G401 (cell line): ENCODE results near the gene IVD. TPM values are rescaled to one million over a fixed set of nuclear protein-coding genes. Genes with fewer than 3 reads are reported as not detected.
"Not testable (repeated sequence)": the region's sequence is repeated elsewhere in the genome, so short reads cannot be mapped to it uniquely, and the experiment has no call there.

Experiments
- DNase-seq: peaks from one replicate; pipeline ENCODE4 v3.0.0-alpha.2; 2015; ENCODE audit warnings: low spot score
- in situ Hi-C: cut with HindIII; loops from 2 replicates; pipeline ENCODE4 v1.10.0; 2016; ENCODE audit warnings: low sequenced_read_pairs, mixed read lengths
- total RNA-seq: library from RNA; depleted of rRNA; stranded (reverse); fragments of >200 nt; shearing (Covaris generic); gene quantifications from 2 replicates; pipeline ENCODE4 v1.2.3, GENCODE V29; 2014

The IVD gene
- total RNA-seq, 1 experiment from 2014 or later, result 91.8 TPM

DNA sequence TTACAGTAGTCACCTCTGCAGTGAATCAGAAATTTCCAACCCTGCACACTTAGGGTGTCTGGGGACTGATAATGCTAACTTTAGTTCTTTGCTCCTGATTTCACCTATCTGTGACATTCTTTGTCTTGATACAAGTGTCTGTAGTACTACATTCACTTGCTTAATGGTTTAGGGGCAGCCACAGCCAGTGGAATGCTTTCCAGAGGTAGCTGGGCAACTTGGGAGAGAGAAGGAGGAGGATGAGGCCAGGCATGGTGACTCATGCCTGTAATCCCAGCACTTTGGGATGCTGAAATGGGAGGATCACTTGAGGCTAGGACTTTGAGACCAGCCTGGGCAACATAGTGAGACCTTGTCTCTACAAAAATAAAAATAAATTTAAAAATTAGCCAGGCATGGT is 43.7 kb downstream of the IVD start:
- in situ Hi-C loops, result no loop called here
- DNase-seq, result no peak

GRCh38 chr15:40450047-40450446 is 44.5 kb downstream of the IVD start:
- no peak for DNase-seq
- in situ Hi-C loops, result no loop called here

DNA sequence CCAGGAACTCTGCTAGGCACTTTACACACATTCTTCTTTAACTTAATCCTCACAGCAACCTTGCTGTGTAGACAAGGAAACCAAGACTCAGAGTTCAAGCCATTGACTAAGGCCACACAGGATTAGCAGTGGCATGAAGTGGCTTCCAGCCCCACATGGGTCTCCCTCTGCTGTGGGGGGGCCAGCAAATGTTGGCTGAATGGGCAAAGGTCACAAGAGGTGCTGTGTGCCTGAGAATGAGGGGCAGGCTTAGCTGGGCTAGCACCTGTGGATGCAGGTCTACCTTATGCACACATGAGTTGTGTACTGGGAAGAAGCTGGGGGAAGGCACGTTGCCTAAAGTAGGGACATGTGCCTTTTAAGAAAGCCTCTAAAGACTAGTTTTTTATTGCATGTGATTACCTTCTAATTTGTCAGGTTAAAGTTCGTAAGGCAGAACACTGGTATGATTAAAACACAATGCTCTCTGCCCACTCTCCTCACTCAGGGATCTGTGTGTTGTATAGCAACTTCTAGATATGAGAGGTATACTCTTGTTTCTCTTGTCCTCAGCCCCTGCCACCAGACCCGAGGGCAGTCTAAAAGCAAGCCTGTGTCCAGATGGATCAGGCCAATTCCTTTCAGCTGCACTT is 46.0 kb downstream of the IVD start:
- in situ Hi-C loops, result no loop called here
- DNase-seq, result no peak

DNA sequence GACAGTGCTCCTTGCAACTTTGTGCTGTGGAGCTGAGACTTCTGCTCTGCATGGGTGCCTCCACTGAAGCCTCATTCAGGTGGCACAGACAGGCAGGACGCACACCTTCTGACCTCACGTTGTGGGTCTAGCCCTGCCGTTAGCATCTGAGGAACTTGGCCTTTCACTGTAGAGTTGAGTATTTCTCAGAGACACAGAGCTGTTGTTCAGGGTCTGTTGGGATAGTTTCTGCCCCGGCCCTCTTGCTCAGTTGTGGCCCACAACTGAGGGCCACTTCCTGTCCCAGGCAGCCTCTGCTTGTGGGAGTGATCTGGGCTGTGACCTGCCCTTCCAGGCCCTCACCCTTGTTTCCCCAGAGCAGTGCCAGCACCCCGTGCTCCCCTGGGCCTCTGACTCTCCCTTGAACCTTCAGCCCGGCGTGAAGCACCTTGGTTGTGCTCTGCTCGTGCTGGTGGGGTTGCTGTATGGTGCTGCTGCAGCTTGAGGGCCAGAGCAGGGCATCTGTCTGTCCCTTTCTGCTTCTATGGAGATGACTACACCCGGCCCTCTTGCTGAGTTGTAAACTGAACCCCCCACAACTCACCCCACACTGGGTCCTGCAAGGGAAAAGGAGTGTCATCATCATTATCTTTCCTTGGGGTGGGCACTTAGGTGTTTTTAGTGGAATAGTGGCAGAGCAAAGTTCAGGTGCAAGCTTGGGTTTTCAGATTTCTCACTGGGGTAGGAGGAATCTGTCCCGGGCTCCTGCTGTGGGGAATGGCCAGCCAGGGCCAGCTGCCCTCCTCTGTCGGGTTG is 46.9 kb downstream of the IVD start:
- in situ Hi-C loops, result no loop called here

GRCh38 chr15:40453941-40454340 is 48.3 kb downstream of the IVD start:
- DNase-seq, in situ Hi-C loops: not testable (repeated sequence)

More for the DNA sequence above, 46.9 kb downstream of the IVD start:
- DNase-seq, result no peak

GRCh38 chr15:40454904-40455391 is 49.4 kb downstream of the IVD start:
- in situ Hi-C loops, result no loop called here
- DNase-seq, result no peak

DNA sequence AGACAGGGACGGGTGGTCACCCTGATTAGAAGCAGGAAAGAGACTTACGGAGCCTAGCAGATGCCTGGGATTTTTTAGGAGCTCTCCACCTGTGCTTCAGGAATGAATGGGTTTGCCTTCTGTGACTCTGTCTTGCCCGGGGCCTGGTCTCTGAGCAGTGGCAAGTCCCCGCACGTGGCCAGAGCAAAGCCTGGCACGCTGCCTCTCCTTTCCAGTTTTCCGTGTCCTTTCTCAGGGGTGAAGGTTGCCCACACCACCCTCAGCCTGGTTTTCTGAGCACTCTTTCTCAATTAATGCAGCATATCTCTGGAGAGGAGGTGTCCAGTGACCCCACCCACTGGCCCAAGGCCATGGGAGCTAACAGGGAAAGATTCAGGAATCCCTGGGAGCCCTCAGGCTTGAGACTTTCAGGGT is 50.7 kb downstream of the IVD start:
- peak; percentile 51 for DNase-seq
- in situ Hi-C loops, result no loop called here

DNA sequence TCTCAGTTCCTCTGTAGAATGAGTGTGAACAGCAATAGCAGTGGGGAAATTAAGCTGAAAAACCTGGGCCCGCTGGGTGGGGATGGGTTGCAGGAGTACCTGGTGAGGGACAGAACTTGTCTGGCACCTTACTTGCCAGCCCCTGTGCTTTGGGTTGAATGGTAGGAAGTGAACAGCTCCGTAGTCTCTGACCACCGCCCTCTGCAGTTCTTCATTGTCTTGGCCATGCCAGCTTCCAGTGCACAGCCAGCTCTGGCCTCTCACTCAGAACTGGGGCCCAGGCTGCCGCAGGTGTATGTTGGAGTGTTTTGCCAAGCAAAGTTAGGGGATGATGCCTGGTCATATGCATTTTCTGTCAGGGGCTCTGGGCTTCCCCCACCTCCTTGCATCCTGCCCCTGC is 51.1 kb downstream of the IVD start:
- in situ Hi-C loops, result no loop called here
- DNase-seq, result no peak

- DNase-seq, result no peak
- in situ Hi-C loops, result no loop called here
These were observed 53.1 kb downstream of the IVD start for GRCh38 chr15:40458495-40459371.

GRCh38 chr15:40459391-40460015 is 53.9 kb downstream of the IVD start:
- DNase-seq, result no peak
- in situ Hi-C loops, result no loop called here

GRCh38 chr15:40460404-40460803 is 54.8 kb downstream of the IVD start:
- in situ Hi-C loops, result no loop called here
- no peak for DNase-seq

GRCh38 chr15:40461958-40462357 is 56.4 kb downstream of the IVD start:
- DNase-seq, result no peak
- in situ Hi-C loops, result no loop called here

GRCh38 chr15:40463279-40463678 is 57.7 kb downstream of the IVD start:
- in situ Hi-C loops, result no loop called here
- no peak for DNase-seq

DNA sequence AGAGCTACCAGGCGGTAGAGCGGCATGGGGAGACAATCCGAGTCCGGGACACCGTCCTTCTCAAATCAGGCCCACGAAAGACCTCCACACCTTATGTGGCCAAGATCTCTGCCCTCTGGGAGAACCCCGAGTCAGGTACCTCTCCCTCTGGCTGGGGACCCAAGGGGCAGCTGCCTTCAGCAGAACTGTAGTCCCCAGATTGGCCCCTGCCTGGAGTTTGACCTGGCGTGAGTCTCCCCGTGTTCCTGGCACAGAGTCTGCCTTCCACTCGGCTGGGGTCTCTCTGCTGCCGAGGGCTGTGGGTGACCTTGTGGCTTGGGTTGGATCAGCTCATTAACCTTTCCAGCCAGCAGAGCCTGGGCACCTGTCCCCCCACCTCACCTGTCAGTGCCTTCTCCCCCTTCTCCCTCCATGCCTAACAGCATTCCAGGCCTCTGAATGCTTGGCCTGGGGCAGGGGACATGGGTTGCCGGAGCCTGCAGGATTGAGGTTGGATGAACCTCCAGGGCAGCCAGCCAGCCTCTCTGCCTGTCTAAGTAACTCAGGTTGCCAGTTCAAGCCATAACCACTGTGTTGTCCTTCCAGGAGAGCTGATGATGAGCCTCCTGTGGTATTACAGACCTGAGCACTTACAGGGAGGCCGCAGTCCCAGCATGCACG is 58.4 kb downstream of the IVD start:
- DNase-seq, result no peak
- in situ Hi-C loops, result no loop called here

DNA sequence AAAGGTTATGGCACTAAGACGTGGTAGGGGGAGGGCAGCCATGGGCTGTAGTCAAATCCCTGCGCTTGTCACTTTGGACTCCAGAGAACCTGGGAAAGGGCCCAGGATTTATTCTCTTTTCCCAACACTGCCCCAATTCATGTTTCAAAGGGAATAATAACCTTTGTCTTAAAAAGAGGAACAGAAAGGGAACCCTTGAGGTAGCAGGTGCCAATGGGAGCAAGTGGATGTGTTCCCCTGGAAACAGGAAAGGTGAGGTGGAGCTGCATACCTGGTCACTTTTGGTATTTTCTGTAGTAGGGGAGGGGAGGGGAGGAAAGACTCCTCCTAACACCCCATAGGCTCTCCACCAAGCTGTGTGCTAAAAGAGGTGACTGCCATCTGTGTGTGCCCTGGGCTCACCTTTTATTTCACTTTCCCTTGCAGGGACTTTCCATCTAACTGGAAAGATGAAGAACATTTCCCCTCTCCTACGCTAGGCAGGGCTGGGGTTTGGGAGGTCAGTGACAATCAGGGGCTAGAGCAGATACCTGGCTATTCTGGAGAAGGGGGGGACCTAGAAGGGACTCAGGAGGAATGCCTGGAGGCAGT is 59.1 kb downstream of the IVD start:
- in situ Hi-C loops, result no loop called here
- no peak for DNase-seq

DNA sequence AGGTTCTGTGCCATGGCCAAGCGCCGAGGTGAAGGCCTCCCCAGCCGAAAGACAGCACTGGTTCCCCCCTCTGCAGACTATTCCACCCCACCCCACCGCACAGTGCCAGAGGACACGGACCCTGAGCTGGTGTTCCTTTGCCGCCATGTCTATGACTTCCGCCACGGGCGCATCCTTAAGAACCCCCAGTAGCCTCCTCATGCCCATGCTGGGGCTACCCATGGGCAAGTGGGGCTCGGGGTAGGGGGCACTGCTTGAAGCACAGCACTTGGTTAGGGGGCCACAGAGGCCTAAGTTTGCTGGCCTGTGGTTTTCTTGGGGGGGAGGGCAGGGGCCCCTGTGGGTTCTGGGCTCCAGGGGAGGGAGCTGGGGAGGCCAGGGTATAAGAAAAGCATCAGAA is 60.3 kb downstream of the IVD start:
- in situ Hi-C loops, result no loop called here
- no peak for DNase-seq

DNA sequence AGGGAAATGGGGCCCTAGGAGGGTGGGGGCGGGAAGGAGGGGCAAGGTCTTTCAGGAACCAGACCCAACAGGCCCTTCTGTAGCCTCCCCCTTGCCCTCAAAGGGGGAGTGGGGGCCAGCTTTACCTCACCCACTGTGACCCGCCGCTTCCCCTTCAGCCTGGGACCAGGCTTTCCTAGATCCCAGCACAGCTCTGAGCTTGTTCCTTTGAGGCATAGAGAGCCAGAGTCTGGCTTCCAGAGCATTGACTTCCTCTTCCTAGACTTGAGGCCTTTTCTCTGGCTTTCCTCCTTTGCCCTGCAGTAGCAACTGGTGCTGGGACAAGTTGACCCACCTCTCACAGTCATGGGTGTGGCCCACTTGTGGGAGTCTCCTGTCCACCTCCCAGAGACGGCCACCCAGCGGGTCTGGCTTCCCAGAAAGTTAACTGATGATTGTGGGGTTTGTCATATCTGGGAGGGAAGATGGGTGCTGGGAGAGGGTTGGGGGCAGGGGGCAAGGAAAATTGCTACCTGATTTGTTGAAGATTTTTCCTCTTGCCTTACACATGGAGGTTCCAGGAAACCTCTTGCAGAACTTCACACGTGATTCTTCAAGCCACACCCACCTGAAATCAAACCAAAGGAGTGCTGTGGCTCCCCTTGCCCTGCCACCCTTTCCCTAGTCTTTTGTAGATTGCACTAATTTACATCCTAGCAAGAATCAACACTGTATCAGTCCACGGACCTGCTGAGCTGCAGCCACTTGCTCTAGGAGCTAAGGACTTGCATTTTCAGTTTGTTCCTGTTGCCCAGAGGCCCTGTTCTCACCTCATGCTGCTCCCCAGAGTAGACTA is 61.0 kb downstream of the IVD start:
- no peak for DNase-seq
- in situ Hi-C loops, result no loop called here

DNA sequence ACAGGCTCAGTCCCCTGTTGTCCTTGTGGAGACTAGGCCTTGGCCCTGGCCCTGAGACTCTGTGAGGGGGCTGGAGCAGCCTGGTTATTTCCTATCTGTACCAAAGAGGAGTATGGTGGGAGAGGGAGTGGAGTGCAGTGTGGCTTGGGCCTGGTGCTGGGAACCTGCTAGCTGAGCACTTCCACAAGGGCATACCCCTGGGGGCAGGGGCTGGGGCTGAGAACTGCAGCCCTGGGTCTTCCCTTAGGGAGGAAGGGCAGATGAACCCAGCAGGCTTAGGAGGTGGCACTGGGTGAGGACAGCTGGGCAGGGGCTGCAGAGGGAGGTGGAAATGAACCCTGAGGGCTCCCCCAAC is 61.6 kb downstream of the IVD start:
- no peak for DNase-seq
- in situ Hi-C loops, result no loop called here
